HepG2 (cell line): Measurements from ENCODE around the gene ENTPD6. TPM values are rescaled to one million over a fixed set of nuclear protein-coding genes. Genes with fewer than 3 reads are reported as not detected.

Experiments
- ATAC-seq: fragments of 200-7000 bp; cut with Tn5 transposase; 3 replicates; pipeline ENCODE4 v1.9.1; 2020; ENCODE audit warnings: mild to moderate bottlenecking, moderate library complexity
- BruUV-seq: library from RNA; stranded (reverse); fragments of 400-500 nt; replicated peaks from 2 replicates; lab custom pipeline; 2021; lab: Mats Ljungman, UMichigan
- CTCF ChIA-PET: fragments of 300-600 bp; formaldehyde crosslinking; extraction: SDS; loops from one replicate; lab custom pipeline; 2021; ENCODE audit warnings: low total read pairs, inconsistent platforms, low intra/inter-chr PET ratio; lab: Yijun Ruan, JAX
- POLR2A ChIA-PET: fragments of 350-600 bp; sonication (Branson Sonifier 250); formaldehyde crosslinking; loops from one replicate; lab custom pipeline; 2020; ENCODE audit warnings: antibody characterized with exemption, inconsistent platforms; lab: Yijun Ruan, JAX
- DNase-seq: peaks from one replicate; pipeline ENCODE4 v3.0.0-alpha.2; 2015; ENCODE audit warnings: low spot score
- FAIRE-seq: peaks from 3 replicates; lab custom pipeline; 2011; peaks lifted over from hg19 to GRCh38; lab: Jason Lieb, UNC
- H2AFZ ChIP-seq: one replicate; pipeline ENCODE4 v1.6.1; 2011; ENCODE audit warnings: low read length, inconsistent platforms
- H3K27ac ChIP-seq: fragments of 300-600 bp; 3 replicates; pipeline ENCODE4 v1.8.0; 2011; ENCODE audit warnings: mixed run types, mild to moderate bottlenecking, mixed read lengths, low read length, inconsistent platforms; ENCODE audit not compliant: insufficient read depth; ENCODE audit errors: extremely low read length
- H3K27me3 ChIP-seq, 2 experiments: fragments of 200-600 bp in 1 of 2; 2 replicates in 1 of 2; 3 replicates in 1 of 2; pipeline versions ENCODE4 v1.6.0 to v1.8.0; 2011; ENCODE audit warnings: low read length in 2 of 2, mild to moderate bottlenecking in 2 of 2, moderate library complexity in 2 of 2, inconsistent platforms in 1 of 2; ENCODE audit not compliant: insufficient read depth in 2 of 2, control insufficient read depth in 1 of 2
- H3K36me3 ChIP-seq, 2 experiments: fragments of 200-600 bp in 1 of 2; replicated peaks in 1 of 2; 2 replicates in 1 of 2; 3 replicates in 1 of 2; pipeline versions ENCODE4 v1.5.1 to v1.8.0; 2011; ENCODE audit warnings: low read length in 2 of 2, inconsistent platforms in 1 of 2; ENCODE audit not compliant: insufficient read depth in 2 of 2, control insufficient read depth in 1 of 2
- H3K4me1 ChIP-seq: 2 replicates; pipeline ENCODE4 v1.5.1; 2012; ENCODE audit warnings: low read length, inconsistent platforms; ENCODE audit not compliant: insufficient read depth
- H3K4me2 ChIP-seq: 2 replicates; pipeline ENCODE4 v1.6.0; 2011; ENCODE audit warnings: low read depth, low read length, inconsistent platforms
- H3K4me3 ChIP-seq, 3 experiments: fragments of 200-600 bp in 1 of 3; sonication (generic), shearing (Covaris generic) in 1 of 3; replicated peaks in 1 of 3; 2 replicates each; pipeline ENCODE4 v1.5.1; 2011 to 2016; ENCODE audit warnings: low read length in 3 of 3, inconsistent platforms in 2 of 3, low read depth in 2 of 3, mild to moderate bottlenecking in 2 of 3, control low read depth in 1 of 3, mixed read lengths in 1 of 3; ENCODE audit not compliant: insufficient read depth in 1 of 3
- H3K79me2 ChIP-seq: one replicate; pipeline ENCODE4 v1.6.1; 2011; ENCODE audit warnings: low read length, inconsistent platforms; ENCODE audit not compliant: insufficient read depth
- H3K9ac ChIP-seq: 2 replicates; pipeline ENCODE4 v1.6.0; 2011; ENCODE audit warnings: mild to moderate bottlenecking, low read depth, low read length, inconsistent platforms; ENCODE audit not compliant: insufficient read depth
- H3K9me3 ChIP-seq: 2 replicates; pipeline ENCODE4 v1.5.1; 2012; ENCODE audit warnings: mild to moderate bottlenecking, low read length
- H4K20me1 ChIP-seq: 2 replicates; pipeline ENCODE4 v1.6.0; 2011; ENCODE audit warnings: inconsistent platforms, mild to moderate bottlenecking, low read length, moderate library complexity; ENCODE audit not compliant: insufficient read depth
- ATF5 ChIP-seq: sonication (generic); formaldehyde crosslinking; IDR thresholded peaks from 2 replicates; pipeline ENCODE4 v1.4.0; 2020; ENCODE audit warnings: mild to moderate bottlenecking, low read depth, missing genetic modification reagents
- E2F1 ChIP-seq: sonication (generic); formaldehyde crosslinking; IDR thresholded peaks from 2 replicates; pipeline ENCODE4 v1.5.0; 2020; ENCODE audit warnings: missing genetic modification reagents
- GTF3A ChIP-seq: sonication (generic); formaldehyde crosslinking; conservative IDR thresholded peaks from 2 replicates; pipeline ENCODE4 v1.4.0; 2020; ENCODE audit warnings: mild to moderate bottlenecking, missing genetic modification reagents
- JUNB ChIP-seq: sonication (generic); formaldehyde crosslinking; IDR thresholded peaks from 2 replicates; pipeline ENCODE4 v1.8.0; 2022; ENCODE audit warnings: missing genetic modification reagents, mild to moderate bottlenecking, borderline replicate concordance
- NCOA5 ChIP-seq: sonication (generic); formaldehyde crosslinking; IDR thresholded peaks from 2 replicates; pipeline ENCODE4 v1.4.0; 2020; ENCODE audit warnings: missing genetic modification reagents
- ZNF746 ChIP-seq: sonication (generic); formaldehyde crosslinking; IDR thresholded peaks from 2 replicates; pipeline ENCODE4 v1.8.0; 2022; ENCODE audit warnings: mild to moderate bottlenecking, missing genetic modification reagents
- WGBS: methylation state at CpG from one replicate; pipeline ENCODE4 v1.1.6; 2017; ENCODE audit warnings: low lambda C conversion rate; 5-methylcytosine and 5-hydroxymethylcytosine counted together
- in situ Hi-C: cut with HindIII; loops from 2 replicates; pipeline ENCODE4 v1.10.0; 2017; ENCODE audit warnings: low pct_unique_long_range_greater_than_20kb; ENCODE audit not compliant: extremely low pct_ligation_motif_present
- intact Hi-C: fragments of 100-400 bp; cut with micrococcal nuclease; formaldehyde crosslinking; loops from one replicate; pipeline ENCODE4 v1.10.0; 2022; ENCODE audit not compliant: unreplicated experiment
- polyA plus RNA-seq, 8 experiments: library from polyadenylated mRNA; depleted of rRNA in 3 of 8; stranded (reverse) in 7 of 8; unstranded in 1 of 8; fragments of >200 nt; fragmentation: Illumina TruSeq in 4 of 8; extraction: Trizol in 4 of 8; gene quantifications; 2 replicates each; pipeline versions ENCODE4 v1.2.1 to v1.2.3, GENCODE V29; 2011 to 2016; ENCODE audit warnings: low read depth in 4 of 8, missing spikeins in 1 of 8, mixed read lengths in 1 of 8; ENCODE audit not compliant: insufficient read depth in 1 of 8
- total RNA-seq, 5 experiments: library from RNA; depleted of rRNA; stranded (reverse); fragments of >200 nt; fragmentation: Illumina TruSeq; extraction: Trizol; gene quantifications; 2 replicates each; pipeline ENCODE4 v1.2.3, GENCODE V29; 2016; ENCODE audit warnings: low read depth in 1 of 5
- TF ChIP-seq, protein P1 (sequence below): sonication (generic); formaldehyde crosslinking; IDR thresholded peaks from 2 replicates; pipeline ENCODE4 v1.4.0; 2020; ENCODE audit warnings: mild to moderate bottlenecking, missing genetic modification reagents, borderline replicate concordance

The ENTPD6 gene
- total and polyA plus RNA-seq, 2 of the 13 experiments (the other 11 are each of a cell fraction or from before 2014, with no cell fraction given), result 164 to 172 TPM

DNA sequence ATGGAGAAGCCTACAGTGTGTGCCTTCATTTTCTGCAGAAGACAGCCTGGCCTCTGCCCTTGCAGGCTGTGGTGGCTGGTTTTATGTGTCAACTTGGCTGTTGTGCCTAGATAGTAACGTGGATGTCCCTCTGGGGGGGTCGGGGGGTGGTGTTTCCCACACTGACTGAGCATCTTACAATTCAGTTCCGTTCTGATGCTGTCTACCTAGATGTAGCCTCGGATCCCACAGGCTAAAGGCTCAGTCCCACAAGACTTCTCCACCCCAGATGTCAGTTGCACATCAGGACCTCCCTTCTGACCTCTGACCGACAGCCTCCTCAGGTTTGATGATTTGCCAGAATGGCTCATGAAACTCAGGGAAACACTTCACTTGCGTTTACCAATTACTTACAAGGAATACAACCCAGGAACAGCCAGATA is 56.7 kb downstream of the ENTPD6 start:
- Histone ChIP-seq H3K4me3 (no peak overlapping the region), H3K79me2 (peaks cover 51% of the 10 kb centered on the region), H2AFZ (no peak overlapping the region), H3K9ac (no peak overlapping the region), H4K20me1 (no peaks in the 10 kb centered on the region), H3K36me3 (peaks cover 2 to 8% of the 10 kb centered on the region in 2 experiments; a peak in 2 of 5 replicates), H3K4me2 (no peak overlapping the region), H3K9me3 (no peaks in the 10 kb centered on the region), H3K4me1 (peaks cover 42% of the 10 kb centered on the region), H3K27ac (no peak overlapping the region), H3K27me3 (no peaks in the 10 kb centered on the region; a peak in 1 of 5 replicates)
- no peak for DNase-seq
- in situ Hi-C loops, result no loop called here
- intact Hi-C loops, result no loop called here
- TF ChIP-seq NCOA5 (CRISPR knock-in tag) (no peak), E2F1 (CRISPR knock-in tag) (no peak), JUNB (CRISPR knock-in tag) (0 out of 2 replicates have a peak, but pooled peaks have one; percentile 20)
- WGBS, result 90% methylated on average over 6 of the region's 6 CpGs
- ATAC-seq, result no peak
- CTCF ChIA-PET, result no interaction called here
- no peak for FAIRE-seq
- no TSS peak for BruUV-seq
- POLR2A ChIA-PET, result interaction anchor here (1.7 kb wide), 1 partner anchor 58 kb away, joined by 3 read pairs; no protein-coding TSS in a partner anchor

DNA sequence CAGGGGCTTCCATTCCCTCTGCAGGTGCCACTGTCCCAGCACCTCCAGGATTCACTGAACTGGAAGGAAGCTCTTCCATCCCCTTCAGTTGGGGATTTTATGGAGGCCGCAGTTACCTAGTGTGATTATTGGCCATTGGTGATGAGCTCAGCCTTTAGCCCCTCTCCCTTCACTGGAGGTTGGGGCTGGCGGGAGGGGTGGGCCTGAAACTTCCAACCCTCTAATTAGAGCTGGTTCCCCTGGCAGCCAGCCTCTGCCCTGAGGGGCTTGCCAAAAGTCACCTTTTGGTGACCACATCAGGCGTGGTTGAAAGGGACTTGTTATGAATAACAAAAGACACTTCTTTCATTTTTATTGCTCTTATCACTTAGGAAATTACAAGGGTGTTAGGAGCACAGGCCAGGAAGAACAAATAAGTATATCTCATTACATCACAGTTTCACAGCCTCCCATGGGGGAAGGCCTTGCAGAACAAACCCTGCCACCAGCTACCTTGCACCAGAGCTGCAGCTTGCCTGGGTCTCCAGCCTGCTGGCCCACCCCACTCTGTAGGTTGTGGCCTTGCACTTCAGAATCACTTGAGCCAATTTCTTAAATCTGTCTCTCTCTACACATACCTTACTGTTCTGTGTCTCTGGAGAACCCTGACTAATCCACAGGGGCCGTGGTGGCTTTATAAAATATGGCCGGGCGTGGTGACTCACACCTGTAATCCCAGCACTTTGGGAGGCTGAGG is 57.3 kb downstream of the ENTPD6 start:
- Histone ChIP-seq H3K9me3 (no peaks in the 10 kb centered on the region), H4K20me1 (no peaks in the 10 kb centered on the region), H3K4me2 (no peak overlapping the region), H2AFZ (no peak overlapping the region), H3K4me3 (no peak overlapping the region), H3K27ac (no peak overlapping the region), H3K4me1 (peaks cover 40% of the 10 kb centered on the region), H3K36me3 (peaks cover 2 to 8% of the 10 kb centered on the region in 2 experiments; a peak in 2 of 5 replicates), H3K9ac (no peak overlapping the region), H3K27me3 (no peaks in the 10 kb centered on the region; a peak in 1 of 5 replicates), H3K79me2 (peaks cover 56% of the 10 kb centered on the region)
- ChIA-PET CTCF (no interaction called here), POLR2A (interaction anchor here (1.7 kb wide), 1 partner anchor 57 kb away, joined by 3 read pairs; no protein-coding TSS in a partner anchor)
- DNase-seq (no peak), FAIRE-seq (no peak), ATAC-seq (no peak)
- intact Hi-C loops (no loop called here), in situ Hi-C loops (no loop called here)
- 0 out of 2 replicates have a peak, but pooled peaks have one; percentile 31 for TF ChIP-seq GTF3A (CRISPR knock-in tag)
- TF ChIP-seq ZNF746 (CRISPR knock-in tag), result 0 out of 2 replicates have a peak, but pooled peaks have one; percentile 31
- no peak for TF ChIP-seq ATF5 (CRISPR knock-in tag)
- TF ChIP-seq, protein P1, sequence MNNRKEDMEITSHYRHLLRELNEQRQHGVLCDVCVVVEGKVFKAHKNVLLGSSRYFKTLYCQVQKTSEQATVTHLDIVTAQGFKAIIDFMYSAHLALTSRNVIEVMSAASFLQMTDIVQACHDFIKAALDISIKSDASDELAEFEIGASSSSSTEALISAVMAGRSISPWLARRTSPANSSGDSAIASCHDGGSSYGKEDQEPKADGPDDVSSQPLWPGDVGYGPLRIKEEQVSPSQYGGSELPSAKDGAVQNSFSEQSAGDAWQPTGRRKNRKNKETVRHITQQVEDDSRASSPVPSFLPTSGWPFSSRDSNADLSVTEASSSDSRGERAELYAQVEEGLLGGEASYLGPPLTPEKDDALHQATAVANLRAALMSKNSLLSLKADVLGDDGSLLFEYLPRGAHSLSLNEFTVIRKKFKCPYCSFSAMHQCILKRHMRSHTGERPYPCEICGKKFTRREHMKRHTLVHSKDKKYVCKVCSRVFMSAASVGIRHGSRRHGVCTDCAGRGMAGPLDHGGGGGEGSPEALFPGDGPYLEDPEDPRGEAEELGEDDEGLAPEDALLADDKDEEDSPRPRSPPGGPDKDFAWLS (CRISPR knock-in tag), result 0 out of 2 replicates have a peak, but pooled peaks have one; percentile 42
- WGBS, result 89% methylated on average over 6 of the region's 6 CpGs
- BruUV-seq, result no TSS peak
